Activated T-cell treated with anti-CD3 and anti-CD28 coated beads, Interleukin-2, amount 50 U/mL, for 72 hours (primary cell): ENCODE measurements around the gene CD320. TPM values are rescaled to one million over a fixed set of nuclear protein-coding genes. Genes with fewer than 3 reads are reported as not detected.
"Not testable (repeated sequence)": the region's sequence is repeated elsewhere in the genome, so short reads cannot be mapped to it uniquely, and the experiment has no call there.

Experiments
- ATAC-seq, 2 donors: fragments of 150-1000 bp; cut with Tn5 transposase; replicated peaks in 1 of 2; 2 replicates each; pipeline ENCODE4 v1.10.0; 2021; ENCODE audit warnings: moderate library complexity in 2 of 2, mild to moderate bottlenecking in 1 of 2
- DNase-seq, 2 donors: peaks; one replicate each; pipeline ENCODE4 v3.0.0; 2021 to 2022; ENCODE audit warnings: mixed read lengths in 1 of 2
- H3K27ac Mint-ChIP-seq: one replicate; pipeline ENCODE4 v1.8.0; 2022; ENCODE audit warnings: mild to moderate bottlenecking, moderate library complexity, mixed read lengths
- H3K27me3 Mint-ChIP-seq: one replicate; pipeline ENCODE4 v1.8.0; 2022; ENCODE audit warnings: low read depth, mixed read lengths
- H3K36me3 Mint-ChIP-seq, 2 donors: one replicate each; pipeline ENCODE4 v1.8.0; 2022; ENCODE audit warnings: mixed read lengths in 2 of 2, mild to moderate bottlenecking in 1 of 2; ENCODE audit not compliant: insufficient read depth in 2 of 2
- H3K4me1 Mint-ChIP-seq: one replicate; pipeline ENCODE4 v1.8.0; 2022; ENCODE audit warnings: low read depth, mixed read lengths
- H3K4me3 Mint-ChIP-seq, 2 donors: one replicate each; pipeline ENCODE4 v1.8.0; 2022; ENCODE audit warnings: mild to moderate bottlenecking in 2 of 2, mixed read lengths in 2 of 2, moderate library complexity in 2 of 2
- H3K9me3 Mint-ChIP-seq, 2 donors: one replicate each; pipeline ENCODE4 v1.8.0; 2022; ENCODE audit warnings: mixed read lengths in 2 of 2
- total RNA-seq, 2 donors: library from RNA; stranded (reverse); gene quantifications; one replicate each; pipeline ENCODE4 v1.2.3, GENCODE V29; 2022

CD320 gene
- total RNA-seq, 2 donors from 2014 or later: 32.0 to 38.9 TPM

GRCh38 chr19:8265872-8266271 lies 42.3 kb downstream of the CD320 start:
- no peak overlapping the region for H3K27ac Mint-ChIP-seq
- no peak for DNase-seq
- no peaks in the 10 kb centered on the region for H3K9me3 Mint-ChIP-seq
- ATAC-seq: no peak
- H3K36me3 Mint-ChIP-seq: no peaks in the 10 kb centered on the region
- H3K4me1 Mint-ChIP-seq: peaks cover 17% of the 10 kb centered on the region
- no peaks in the 10 kb centered on the region for H3K27me3 Mint-ChIP-seq
- no peak overlapping the region for H3K4me3 Mint-ChIP-seq

DNA sequence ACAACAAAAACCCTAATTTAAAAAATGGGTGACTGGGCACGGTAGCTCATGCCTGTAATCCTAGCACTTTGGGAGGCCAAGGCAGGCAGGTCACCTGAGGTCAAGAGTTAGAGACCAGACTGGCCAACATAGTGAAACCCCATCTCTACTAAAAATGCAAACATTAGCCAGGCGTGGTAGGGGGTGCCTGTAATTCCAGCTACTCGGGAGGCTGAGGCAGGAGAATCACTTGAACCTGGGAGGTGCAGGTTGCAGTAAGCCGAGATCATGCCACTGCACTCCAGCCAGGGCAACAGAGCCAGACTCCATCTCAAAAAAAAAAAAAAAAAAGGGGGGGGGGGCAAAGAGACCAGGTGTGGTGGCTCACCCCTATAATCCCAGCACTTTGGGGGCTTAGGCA lies 43.9 kb downstream of the CD320 start:
- H3K4me1 Mint-ChIP-seq: peaks cover 11% of the 10 kb centered on the region
- not testable (repeated sequence) for H3K4me3 Mint-ChIP-seq, H3K27ac Mint-ChIP-seq, H3K27me3 Mint-ChIP-seq, H3K9me3 Mint-ChIP-seq, H3K36me3 Mint-ChIP-seq, ATAC-seq, DNase-seq

DNA sequence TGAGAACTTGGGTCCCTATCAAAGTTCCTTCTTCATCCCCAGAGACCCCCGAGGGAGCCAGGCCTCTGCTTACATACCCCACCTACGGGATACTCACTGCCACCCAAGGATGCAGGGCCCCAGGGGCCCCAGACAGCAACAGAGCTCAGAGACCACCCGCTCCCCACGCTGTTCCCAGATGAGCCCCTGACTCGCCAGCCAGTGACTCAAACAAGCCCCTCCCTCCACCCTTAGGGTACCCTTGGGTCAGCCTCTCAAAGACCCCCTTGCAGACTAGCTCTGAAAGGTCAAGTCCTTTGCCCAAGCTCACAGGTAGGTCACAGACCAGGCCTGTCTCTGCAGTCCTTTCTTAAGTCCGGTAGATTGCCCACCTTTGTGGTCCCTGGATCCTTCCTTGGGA lies 45.7 kb downstream of the CD320 start:
- Mint-ChIP-seq H3K27me3 (no peaks in the 10 kb centered on the region), H3K9me3 (no peaks in the 10 kb centered on the region), H3K36me3 (peaks cover 0 to 3% of the 10 kb centered on the region in 2 donors), H3K27ac (no peak overlapping the region), H3K4me3 (no peak overlapping the region), H3K4me1 (peaks cover 4% of the 10 kb centered on the region)
- ATAC-seq (no peak), DNase-seq (no peak)

GRCh38 chr19:8261881-8262280 lies 46.3 kb downstream of the CD320 start:
- Mint-ChIP-seq H3K27ac (no peak overlapping the region), H3K27me3 (no peaks in the 10 kb centered on the region), H3K4me3 (no peak overlapping the region), H3K4me1 (peaks cover 4% of the 10 kb centered on the region), H3K9me3 (no peaks in the 10 kb centered on the region), H3K36me3 (peaks cover 0 to 3% of the 10 kb centered on the region in 2 donors)
- ATAC-seq (no peak), DNase-seq (no peak)

DNA sequence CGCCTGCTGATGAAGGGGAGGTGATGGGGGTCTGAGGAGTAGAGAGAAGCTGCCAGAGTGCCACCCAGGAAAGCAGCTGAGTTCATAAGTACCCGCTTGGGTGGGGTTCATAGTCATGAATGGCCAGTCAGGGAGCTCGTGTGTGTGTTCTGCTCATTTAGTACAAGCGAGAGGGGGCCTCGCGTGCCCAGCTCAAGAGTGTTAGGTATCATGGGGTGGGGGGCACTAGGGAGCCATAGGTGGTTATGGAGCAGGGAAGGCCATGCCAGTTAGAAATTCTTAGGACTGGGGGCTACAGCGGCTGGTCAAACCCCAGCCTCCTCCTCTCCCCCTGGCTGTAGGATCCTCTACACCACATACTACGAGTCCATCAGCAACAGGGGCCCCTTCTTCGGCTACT lies 46.8 kb downstream of the CD320 start:
- Mint-ChIP-seq H3K27ac (no peak overlapping the region), H3K9me3 (no peaks in the 10 kb centered on the region), H3K27me3 (no peaks in the 10 kb centered on the region), H3K4me3 (no peak overlapping the region), H3K4me1 (peaks cover 4% of the 10 kb centered on the region), H3K36me3 (peaks cover 0 to 3% of the 10 kb centered on the region in 2 donors)
- no peak for DNase-seq
- ATAC-seq: no peak

GRCh38 chr19:8259922-8260247 lies 48.3 kb downstream of the CD320 start:
- ATAC-seq: no peak
- peaks cover 0 to 6% of the 10 kb centered on the region in 2 donors for H3K36me3 Mint-ChIP-seq
- peaks cover 4% of the 10 kb centered on the region for H3K4me1 Mint-ChIP-seq
- DNase-seq: no peak
- H3K27me3 Mint-ChIP-seq: no peaks in the 10 kb centered on the region
- no peak overlapping the region for H3K4me3 Mint-ChIP-seq
- no peak overlapping the region for H3K27ac Mint-ChIP-seq
- no peaks in the 10 kb centered on the region for H3K9me3 Mint-ChIP-seq

GRCh38 chr19:8259142-8259921 lies 48.8 kb downstream of the CD320 start:
- no peak for DNase-seq
- no peak overlapping the region for H3K27ac Mint-ChIP-seq
- no peaks in the 10 kb centered on the region for H3K27me3 Mint-ChIP-seq
- no peak for ATAC-seq
- no peaks in the 10 kb centered on the region for H3K9me3 Mint-ChIP-seq
- peaks cover 0 to 6% of the 10 kb centered on the region in 2 donors for H3K36me3 Mint-ChIP-seq
- H3K4me3 Mint-ChIP-seq: no peak overlapping the region
- H3K4me1 Mint-ChIP-seq: peaks cover 4% of the 10 kb centered on the region

DNA sequence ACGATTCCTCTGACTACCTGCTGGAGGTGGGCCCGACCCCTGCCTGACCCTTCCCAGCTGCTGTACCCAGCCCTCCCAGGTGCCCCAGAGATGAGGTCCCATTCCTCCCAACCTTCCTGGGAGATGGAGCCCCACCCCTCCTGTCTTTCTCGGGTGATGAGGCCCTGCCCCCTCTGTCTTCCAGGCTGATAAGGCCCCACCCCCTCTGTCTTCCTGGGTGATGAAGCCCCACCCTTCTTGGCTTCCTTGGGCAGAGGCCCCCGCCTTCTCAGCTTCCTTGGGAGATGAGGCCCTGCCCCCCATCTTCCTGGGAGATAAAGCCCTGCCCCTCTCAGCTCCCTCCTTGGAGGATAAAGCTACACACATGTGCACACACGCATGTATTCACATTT lies 51.1 kb downstream of the CD320 start:
- Mint-ChIP-seq H3K36me3 (peaks cover 0 to 6% of the 10 kb centered on the region in 2 donors), H3K27ac (no peak overlapping the region), H3K4me3 (no peak overlapping the region), H3K9me3 (no peaks in the 10 kb centered on the region), H3K27me3 (no peaks in the 10 kb centered on the region), H3K4me1 (peaks cover 4% of the 10 kb centered on the region)
- DNase-seq (no peak), ATAC-seq (no peak)

DNA sequence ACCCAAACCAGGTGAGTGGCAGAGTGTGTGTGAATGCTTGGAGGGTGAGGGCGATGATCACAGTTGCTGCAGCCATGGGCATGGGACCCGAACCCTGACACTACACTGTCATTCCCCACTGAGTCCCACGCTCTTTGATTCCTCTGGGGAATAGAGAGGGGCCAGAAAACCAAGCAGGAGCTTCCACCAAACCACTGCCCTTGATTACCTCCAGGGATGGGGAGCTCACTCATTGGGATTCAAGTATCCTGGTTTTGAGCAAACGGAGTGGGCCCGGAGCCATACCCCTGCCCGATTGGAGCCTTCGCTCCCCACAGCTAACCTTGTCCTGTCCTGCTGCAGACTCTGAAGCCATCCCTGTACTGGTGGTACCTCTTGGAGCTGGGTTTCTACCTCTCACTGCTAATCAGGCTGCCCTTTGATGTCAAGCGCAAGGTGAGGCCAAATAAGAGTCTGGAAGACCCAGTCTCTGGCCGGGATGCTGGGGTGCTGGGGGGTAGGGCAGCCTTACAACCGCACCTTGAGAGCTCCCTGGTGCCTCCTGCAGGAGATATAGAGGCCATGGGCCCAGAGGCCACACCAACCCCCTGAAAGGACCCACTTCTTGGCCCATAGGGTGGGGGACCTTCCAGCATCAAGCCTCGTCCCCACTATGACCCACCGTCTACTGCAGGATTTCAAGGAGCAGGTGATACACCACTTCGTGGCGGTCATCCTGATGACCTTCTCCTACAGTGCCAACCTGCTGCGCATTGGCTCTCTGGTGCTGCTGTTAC lies 51.7 kb downstream of the CD320 start:
- H3K4me1 Mint-ChIP-seq: peaks cover 4% of the 10 kb centered on the region
- no peaks in the 10 kb centered on the region for H3K9me3 Mint-ChIP-seq
- no peak overlapping the region for H3K4me3 Mint-ChIP-seq
- H3K36me3 Mint-ChIP-seq: peaks cover 0 to 6% of the 10 kb centered on the region in 2 donors
- no peak for ATAC-seq
- H3K27ac Mint-ChIP-seq: no peak overlapping the region
- DNase-seq: no peak
- H3K27me3 Mint-ChIP-seq: no peaks in the 10 kb centered on the region

GRCh38 chr19:8255426-8256125 lies 52.6 kb downstream of the CD320 start:
- ATAC-seq (no peak), DNase-seq (no peak)
- H3K36me3 Mint-ChIP-seq: peaks cover 0 to 6% of the 10 kb centered on the region in 2 donors
- no peak overlapping the region for H3K4me3 Mint-ChIP-seq
- no peaks in the 10 kb centered on the region for H3K9me3 Mint-ChIP-seq
- H3K4me1 Mint-ChIP-seq: peaks cover 4% of the 10 kb centered on the region
- H3K27ac Mint-ChIP-seq: no peak overlapping the region
- H3K27me3 Mint-ChIP-seq: no peaks in the 10 kb centered on the region

DNA sequence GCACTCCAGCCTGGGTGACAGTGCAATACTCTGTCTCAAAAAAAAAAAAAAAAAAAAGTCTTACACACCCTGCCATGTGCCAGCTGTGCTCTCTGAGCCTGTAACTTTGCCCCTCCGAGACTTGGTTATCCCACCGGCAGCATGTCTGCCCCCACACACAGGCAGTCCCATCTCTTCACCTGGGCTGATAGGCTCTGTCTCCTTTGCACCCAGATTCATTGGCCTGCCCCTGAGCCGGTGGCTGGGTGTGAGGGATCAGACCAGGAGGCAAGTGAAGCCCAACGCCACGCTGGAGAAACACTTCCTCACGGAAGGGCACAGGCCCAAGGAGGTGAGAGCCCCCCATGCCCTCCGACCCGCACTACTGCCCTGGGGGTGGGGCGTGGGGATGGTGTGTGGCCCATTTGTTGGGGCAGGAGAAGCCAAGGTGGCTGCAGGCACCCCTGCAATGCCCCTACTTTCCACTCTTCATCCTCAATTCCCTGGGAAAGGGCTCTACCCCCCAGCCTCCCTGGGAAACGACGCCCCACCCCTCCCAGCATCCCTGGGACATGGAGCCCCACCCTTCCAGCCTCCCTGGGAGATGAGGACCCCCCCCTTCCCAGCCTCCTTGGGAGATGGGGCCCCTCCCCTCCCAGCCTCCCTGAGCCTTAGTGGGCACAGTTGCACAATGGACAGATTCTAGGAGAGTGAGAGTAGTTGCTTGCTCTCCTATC lies 53.7 kb downstream of the CD320 start:
- ATAC-seq (no peak), DNase-seq (no peak)
- H3K27me3 Mint-ChIP-seq: no peaks in the 10 kb centered on the region
- H3K4me3 Mint-ChIP-seq: no peak overlapping the region
- peaks cover 4% of the 10 kb centered on the region for H3K4me1 Mint-ChIP-seq
- peaks cover 0 to 3% of the 10 kb centered on the region in 2 donors for H3K36me3 Mint-ChIP-seq
- H3K27ac Mint-ChIP-seq: no peak overlapping the region
- H3K9me3 Mint-ChIP-seq: no peaks in the 10 kb centered on the region

- no peaks in the 10 kb centered on the region for H3K27me3 Mint-ChIP-seq
- H3K9me3 Mint-ChIP-seq: no peaks in the 10 kb centered on the region
- H3K36me3 Mint-ChIP-seq: peaks cover 0 to 3% of the 10 kb centered on the region in 2 donors
- H3K27ac Mint-ChIP-seq: no peak overlapping the region
- no peak for DNase-seq
- no peak for ATAC-seq
- H3K4me1 Mint-ChIP-seq: peaks cover under 1% of the 10 kb centered on the region
- no peak overlapping the region for H3K4me3 Mint-ChIP-seq
Observed at GRCh38 chr19:8253678-8254077, 54.5 kb downstream of the CD320 start.
